Large intestine (tissue), 3 donors: ENCODE data around the gene NEDD8. TPM values are rescaled to one million over a fixed set of nuclear protein-coding genes. Genes with fewer than 3 reads are reported as not detected.

ENCODE experiments used
- DNase-seq, 2 donors: peaks; one replicate each; pipeline versions ENCODE4 v3.0.0 to v3.0.0-alpha.2; 2013
- H3K27ac ChIP-seq: one replicate; pipeline ENCODE4 v1.5.1; 2013; ENCODE audit warnings: low read length
- H3K27me3 ChIP-seq: 2 replicates; pipeline ENCODE4 v1.6.1; 2013; ENCODE audit warnings: low read length; ENCODE audit not compliant: control insufficient read depth, insufficient read depth
- H3K36me3 ChIP-seq: 2 replicates; pipeline ENCODE4 v1.6.1; 2013; ENCODE audit warnings: low read length; ENCODE audit not compliant: control insufficient read depth, insufficient read depth
- H3K4me1 ChIP-seq: one replicate; pipeline ENCODE4 v1.6.1; 2013; ENCODE audit warnings: low read length; ENCODE audit not compliant: control insufficient read depth, insufficient read depth
- H3K4me3 ChIP-seq: one replicate; pipeline ENCODE4 v1.5.1; 2013; ENCODE audit warnings: low read length
- H3K9me3 ChIP-seq: one replicate; pipeline ENCODE4 v1.6.1; 2013; ENCODE audit warnings: mild to moderate bottlenecking, low read depth, low read length, moderate library complexity; ENCODE audit not compliant: control insufficient read depth
- WGBS: methylation state at CpG from one replicate; pipeline ENCODE4 v1.1.5; 2013; ENCODE audit warnings: low lambda C conversion rate; ENCODE audit not compliant: insufficient coverage; 5-methylcytosine and 5-hydroxymethylcytosine counted together
- polyA plus RNA-seq: library from polyadenylated mRNA; unstranded; fragments of 120-200 nt; gene quantifications from one replicate; pipeline ENCODE4 v1.2.1, GENCODE V29; 2013

Gene NEDD8
- polyA plus RNA-seq, 1 donor, result 194 TPM

GRCh38 chr14:24264298-24264697 lies 32.1 kb upstream of the NEDD8 start:
- no peaks in the 10 kb centered on the region for H3K9me3 ChIP-seq
- no peaks in the 10 kb centered on the region for H3K27me3 ChIP-seq
- no peak for DNase-seq
- no peak overlapping the region for H3K4me3 ChIP-seq
- peaks cover 34% of the 10 kb centered on the region for H3K36me3 ChIP-seq
- H3K27ac ChIP-seq, result no peak overlapping the region
- no peaks in the 10 kb centered on the region for H3K4me1 ChIP-seq
- no CpG with 5 or more reads among the region's 6 CpGs for WGBS

- no peak overlapping the region for H3K4me3 ChIP-seq
- peaks cover 30% of the 10 kb centered on the region for H3K36me3 ChIP-seq
- WGBS, result 67% methylated on average over 1 of the region's 6 CpGs
- H3K27me3 ChIP-seq, result no peaks in the 10 kb centered on the region
- no peaks in the 10 kb centered on the region for H3K4me1 ChIP-seq
- H3K9me3 ChIP-seq, result no peaks in the 10 kb centered on the region
- DNase-seq, result no peak
- H3K27ac ChIP-seq, result no peak overlapping the region
These were observed 31.7 kb upstream of the NEDD8 start for GRCh38 chr14:24263848-24264247.

GRCh38 chr14:24262821-24263733 lies 30.9 kb upstream of the NEDD8 start, which contains the start of gene TGM1:
TSS of gene TGM1 (minus strand) at chr14:24263177. CDS start at chr14:24262352, 825 bp downstream.
- DNase-seq, result no peak
- no peak within 1 kb of the TSS for H3K4me3 ChIP-seq
- no peaks in the 10 kb centered on the region for H3K9me3 ChIP-seq
- H3K27ac ChIP-seq, result no peak within 1 kb of the TSS
- WGBS, result no CpG with 5 or more reads among the region's 14 CpGs
- no peaks in the 10 kb centered on the region for H3K27me3 ChIP-seq
- peaks cover 22% of the 10 kb centered on the region for H3K36me3 ChIP-seq
- no peaks in the 10 kb centered on the region for H3K4me1 ChIP-seq

GRCh38 chr14:24261969-24262327 lies 29.8 kb upstream of the NEDD8 start:
- no peak overlapping the region for H3K4me3 ChIP-seq
- DNase-seq, result no peak
- H3K9me3 ChIP-seq, result no peaks in the 10 kb centered on the region
- no peaks in the 10 kb centered on the region for H3K27me3 ChIP-seq
- no CpG with 5 or more reads among the region's 19 CpGs for WGBS
- no peak overlapping the region for H3K27ac ChIP-seq
- H3K4me1 ChIP-seq, result no peaks in the 10 kb centered on the region
- H3K36me3 ChIP-seq, result peaks cover 13% of the 10 kb centered on the region

GRCh38 chr14:24261256-24261968 lies 29.2 kb upstream of the NEDD8 start:
- H3K4me1 ChIP-seq, result no peaks in the 10 kb centered on the region
- WGBS, result no CpG with 5 or more reads among the region's 20 CpGs
- DNase-seq, result no peak
- H3K4me3 ChIP-seq, result no peak overlapping the region
- H3K27ac ChIP-seq, result no peak overlapping the region
- no peaks in the 10 kb centered on the region for H3K27me3 ChIP-seq
- no peaks in the 10 kb centered on the region for H3K9me3 ChIP-seq
- peaks cover 7% of the 10 kb centered on the region for H3K36me3 ChIP-seq

GRCh38 chr14:24260780-24261157 lies 28.6 kb upstream of the NEDD8 start:
- Histone ChIP-seq H3K4me1 (no peaks in the 10 kb centered on the region), H3K4me3 (no peak overlapping the region), H3K27me3 (no peaks in the 10 kb centered on the region), H3K36me3 (peaks cover 3% of the 10 kb centered on the region), H3K27ac (no peak overlapping the region), H3K9me3 (no peaks in the 10 kb centered on the region)
- no peak for DNase-seq
- no CpG with 5 or more reads among the region's 4 CpGs for WGBS

GRCh38 chr14:24260026-24260779 lies 28.0 kb upstream of the NEDD8 start:
- no peak overlapping the region for H3K27ac ChIP-seq
- no peak overlapping the region for H3K4me3 ChIP-seq
- no peak for DNase-seq
- H3K4me1 ChIP-seq, result no peaks in the 10 kb centered on the region
- no CpG with 5 or more reads among the region's 16 CpGs for WGBS
- H3K27me3 ChIP-seq, result no peaks in the 10 kb centered on the region
- H3K9me3 ChIP-seq, result no peaks in the 10 kb centered on the region
- peaks cover 2% of the 10 kb centered on the region for H3K36me3 ChIP-seq

- H3K36me3 ChIP-seq, result peaks cover 3% of the 10 kb centered on the region
These were observed 27.3 kb upstream of the NEDD8 start for GRCh38 chr14:24259282-24260025.

GRCh38 chr14:24258548-24259265 lies 26.5 kb upstream of the NEDD8 start:
- WGBS, result no CpG with 5 or more reads among the region's 18 CpGs
- Histone ChIP-seq H3K4me1 (no peaks in the 10 kb centered on the region), H3K4me3 (no peak overlapping the region), H3K27ac (no peak overlapping the region), H3K9me3 (no peaks in the 10 kb centered on the region), H3K27me3 (no peaks in the 10 kb centered on the region), H3K36me3 (peaks cover 5% of the 10 kb centered on the region)
- no peak for DNase-seq

More at GRCh38 chr14:24259282-24260025, 27.3 kb upstream of the NEDD8 start:
- Histone ChIP-seq H3K27me3 (no peaks in the 10 kb centered on the region), H3K4me1 (no peaks in the 10 kb centered on the region), H3K4me3 (no peak overlapping the region), H3K9me3 (no peaks in the 10 kb centered on the region), H3K27ac (no peak overlapping the region)
- DNase-seq, result no peak
- 94% methylated on average over 3 of the region's 16 CpGs for WGBS
